ENCODE results near the gene FMO5. TPM values are rescaled to one million over a fixed set of nuclear protein-coding genes. Genes with fewer than 3 reads are reported as not detected.
A peak's percentile ranks its signal among the peaks of the same experiment; 100 is the strongest.
"Not testable (repeated sequence)": the region's sequence is repeated elsewhere in the genome, so short reads cannot be mapped to it uniquely, and the experiment has no call there.

Gene FMO5
- polyA plus RNA-seq, 1 donor (not counting 4 experiments of a cell fraction or from before 2014, with no cell fraction given) = 0.31 TPM

DNA sequence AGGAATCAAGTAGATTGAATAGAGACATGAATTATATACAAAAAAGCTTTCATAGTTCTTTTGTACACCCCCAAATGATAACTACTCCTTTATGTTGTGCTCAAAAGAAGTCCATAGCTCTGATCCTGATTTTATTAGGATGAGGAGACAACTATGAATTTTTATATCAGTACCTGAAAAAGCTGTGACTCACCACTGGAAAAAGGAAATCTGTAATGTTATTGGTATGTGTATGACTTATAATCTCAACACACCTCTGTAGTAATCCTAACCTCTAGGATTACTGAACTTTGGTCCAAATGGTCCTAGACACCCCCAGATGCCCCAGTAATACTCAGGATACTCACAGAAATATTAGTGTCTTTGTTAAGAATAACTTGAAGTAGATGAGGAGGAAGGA, 63.0 kb downstream of the FMO5 start:
- Histone ChIP-seq H3K4me2 (ENCODE audit: control insufficient read depth, extremely low read depth, insufficient read depth, low read depth, low read length) (peak overlapping the region; percentile 63), H3K27me3 (ENCODE audit: control insufficient read depth, extremely low read depth, insufficient read depth, low read length) (no peaks in the 10 kb centered on the region), H3K9me1 (ENCODE audit: control insufficient read depth, extremely low read depth, insufficient read depth, low read length) (peaks cover 2% of the 10 kb centered on the region), H3K9ac (ENCODE audit: control insufficient read depth, extremely low read depth, insufficient read depth, low read length) (no peak overlapping the region), H4K20me1 (ENCODE audit: control insufficient read depth, extremely low read depth, insufficient read depth, low read length) (no peaks in the 10 kb centered on the region), H2AFZ (ENCODE audit: control insufficient read depth, low read length) (no peak overlapping the region), H3K4me3 (ENCODE audit: control insufficient read depth in 2 of 3, extremely low read depth in 1 of 3, insufficient read depth in 2 of 3, low read depth in 1 of 3, low read length in 3 of 3) (no peak overlapping the region), H3K9me3 (ENCODE audit: control insufficient read depth, low read depth, low read length) (no peaks in the 10 kb centered on the region), H3K27ac (ENCODE audit: control insufficient read depth, insufficient read depth, low read length) (peak overlapping the region; percentile 54), H3K4me1 (ENCODE audit: control insufficient read depth, extremely low read depth, insufficient read depth, low read length) (peaks cover 37% of the 10 kb centered on the region), H3K36me3 (ENCODE audit: control insufficient read depth in 2 of 2, extremely low read depth in 1 of 2, insufficient read depth in 2 of 2, low read length in 2 of 2) (peaks cover 19 to 48% of the 10 kb centered on the region in 2 experiments), H3K79me2 (ENCODE audit: control insufficient read depth, insufficient read depth, low read length) (peaks cover 40% of the 10 kb centered on the region)
- FAIRE-seq (peak; percentile 55), DNase-seq (ENCODE audit: low read depth, low spot score) (no peak)
- TF ChIP-seq EZH2 (IDR thresholded peaks at IDR 0.05; ENCODE audit: low read length) = no peak
- TF ChIP-seq, protein P1, sequence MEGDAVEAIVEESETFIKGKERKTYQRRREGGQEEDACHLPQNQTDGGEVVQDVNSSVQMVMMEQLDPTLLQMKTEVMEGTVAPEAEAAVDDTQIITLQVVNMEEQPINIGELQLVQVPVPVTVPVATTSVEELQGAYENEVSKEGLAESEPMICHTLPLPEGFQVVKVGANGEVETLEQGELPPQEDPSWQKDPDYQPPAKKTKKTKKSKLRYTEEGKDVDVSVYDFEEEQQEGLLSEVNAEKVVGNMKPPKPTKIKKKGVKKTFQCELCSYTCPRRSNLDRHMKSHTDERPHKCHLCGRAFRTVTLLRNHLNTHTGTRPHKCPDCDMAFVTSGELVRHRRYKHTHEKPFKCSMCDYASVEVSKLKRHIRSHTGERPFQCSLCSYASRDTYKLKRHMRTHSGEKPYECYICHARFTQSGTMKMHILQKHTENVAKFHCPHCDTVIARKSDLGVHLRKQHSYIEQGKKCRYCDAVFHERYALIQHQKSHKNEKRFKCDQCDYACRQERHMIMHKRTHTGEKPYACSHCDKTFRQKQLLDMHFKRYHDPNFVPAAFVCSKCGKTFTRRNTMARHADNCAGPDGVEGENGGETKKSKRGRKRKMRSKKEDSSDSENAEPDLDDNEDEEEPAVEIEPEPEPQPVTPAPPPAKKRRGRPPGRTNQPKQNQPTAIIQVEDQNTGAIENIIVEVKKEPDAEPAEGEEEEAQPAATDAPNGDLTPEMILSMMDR (optimal IDR thresholded peaks at IDR 0.05 in 1 of 3, IDR thresholded peaks at IDR 0.05 in 1 of 3, conservative IDR thresholded peaks at IDR 0.05 in 1 of 3; ENCODE audit: extremely low read depth in 1 of 3, insufficient read depth in 2 of 3, low read length in 3 of 3) = no peak
- dilution Hi-C loops (cut with MboI; ENCODE audit: extremely low pct_ligation_motif_present, low sequenced_read_pairs) = no loop called here

DNA sequence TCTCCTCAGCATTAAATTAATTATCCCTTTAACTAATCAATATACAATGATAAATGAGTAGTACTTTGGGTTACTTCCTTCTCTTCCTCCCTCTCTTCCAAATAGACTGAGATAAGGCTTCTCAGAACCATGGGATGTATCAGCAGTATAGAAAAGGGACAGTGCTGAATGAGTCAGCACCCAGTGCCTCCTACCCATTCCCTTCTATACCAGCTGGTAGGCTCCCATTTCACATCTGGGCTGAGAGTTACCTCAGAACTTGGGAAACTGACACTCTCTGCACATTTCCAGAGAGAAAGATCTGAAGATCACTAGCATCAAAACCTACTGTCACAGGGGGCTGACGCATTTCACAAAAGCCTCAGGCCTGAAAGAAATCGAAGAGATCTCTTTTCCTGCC, 68.0 kb downstream of the FMO5 start:
- dilution Hi-C loops (cut with MboI; ENCODE audit: extremely low pct_ligation_motif_present, low sequenced_read_pairs); H3K9ac ChIP-seq (ENCODE audit: control insufficient read depth, extremely low read depth, insufficient read depth, low read length); H3K9me3 ChIP-seq (ENCODE audit: control insufficient read depth, low read depth, low read length); H3K9me1 ChIP-seq (ENCODE audit: control insufficient read depth, extremely low read depth, insufficient read depth, low read length); H2AFZ ChIP-seq (ENCODE audit: control insufficient read depth, low read length); H3K4me1 ChIP-seq (ENCODE audit: control insufficient read depth, extremely low read depth, insufficient read depth, low read length); FAIRE-seq; H3K27me3 ChIP-seq (ENCODE audit: control insufficient read depth, extremely low read depth, insufficient read depth, low read length); H3K27ac ChIP-seq (ENCODE audit: control insufficient read depth, insufficient read depth, low read length); H4K20me1 ChIP-seq (ENCODE audit: control insufficient read depth, extremely low read depth, insufficient read depth, low read length); DNase-seq (ENCODE audit: low read depth, low spot score); H3K4me2 ChIP-seq (ENCODE audit: control insufficient read depth, extremely low read depth, insufficient read depth, low read depth, low read length); H3K4me3 ChIP-seq (ENCODE audit: control insufficient read depth in 2 of 3, extremely low read depth in 1 of 3, insufficient read depth in 2 of 3, low read depth in 1 of 3, low read length in 3 of 3); H3K79me2 ChIP-seq (ENCODE audit: control insufficient read depth, insufficient read depth, low read length): not testable (repeated sequence)
- H3K36me3 ChIP-seq (ENCODE audit: control insufficient read depth in 2 of 2, extremely low read depth in 1 of 2, insufficient read depth in 2 of 2, low read length in 2 of 2) = peaks cover 21 to 47% of the 10 kb centered on the region in 2 experiments

DNA sequence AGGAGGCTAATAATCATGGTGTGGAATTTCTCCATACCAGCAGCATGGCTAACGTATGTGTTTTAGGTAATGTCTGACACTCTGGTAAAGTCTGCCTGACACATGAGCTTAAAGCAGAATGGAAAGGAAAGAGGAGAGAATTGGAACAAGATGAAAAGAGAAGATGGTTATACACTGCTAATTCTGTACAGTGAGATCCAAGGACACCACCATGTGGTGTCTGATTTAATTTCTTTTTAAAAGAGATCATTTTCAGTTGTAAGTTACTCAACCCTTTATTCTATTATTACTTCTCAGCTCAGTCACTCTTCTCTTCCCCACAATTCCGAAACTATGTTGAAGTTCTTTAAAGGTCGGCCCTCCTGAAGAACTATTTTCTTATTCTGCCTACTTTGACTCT, 68.5 kb downstream of the FMO5 start:
- Histone ChIP-seq H3K9me1 (ENCODE audit: control insufficient read depth, extremely low read depth, insufficient read depth, low read length) (peaks cover 2% of the 10 kb centered on the region), H3K9me3 (ENCODE audit: control insufficient read depth, low read depth, low read length) (no peaks in the 10 kb centered on the region), H3K36me3 (ENCODE audit: control insufficient read depth in 2 of 2, extremely low read depth in 1 of 2, insufficient read depth in 2 of 2, low read length in 2 of 2) (peaks cover 21 to 47% of the 10 kb centered on the region in 2 experiments), H2AFZ (ENCODE audit: control insufficient read depth, low read length) (no peak overlapping the region), H3K79me2 (ENCODE audit: control insufficient read depth, insufficient read depth, low read length) (peaks cover 8% of the 10 kb centered on the region), H3K4me2 (ENCODE audit: control insufficient read depth, extremely low read depth, insufficient read depth, low read depth, low read length) (no peak overlapping the region), H3K27ac (ENCODE audit: control insufficient read depth, insufficient read depth, low read length) (no peak overlapping the region), H3K4me1 (ENCODE audit: control insufficient read depth, extremely low read depth, insufficient read depth, low read length) (peaks cover 3% of the 10 kb centered on the region), H3K4me3 (ENCODE audit: control insufficient read depth in 2 of 3, extremely low read depth in 1 of 3, insufficient read depth in 2 of 3, low read depth in 1 of 3, low read length in 3 of 3) (no peak overlapping the region), H3K27me3 (ENCODE audit: control insufficient read depth, extremely low read depth, insufficient read depth, low read length) (no peaks in the 10 kb centered on the region), H4K20me1 (ENCODE audit: control insufficient read depth, extremely low read depth, insufficient read depth, low read length) (no peaks in the 10 kb centered on the region), H3K9ac (ENCODE audit: control insufficient read depth, extremely low read depth, insufficient read depth, low read length) (no peak overlapping the region)
- DNase-seq (ENCODE audit: low read depth, low spot score) = no peak
- no peak for FAIRE-seq
- no peak for TF ChIP-seq EZH2 (IDR thresholded peaks at IDR 0.05; ENCODE audit: low read length)
- TF ChIP-seq, protein P1 (optimal IDR thresholded peaks at IDR 0.05 in 1 of 3, IDR thresholded peaks at IDR 0.05 in 1 of 3, conservative IDR thresholded peaks at IDR 0.05 in 1 of 3; ENCODE audit: extremely low read depth in 1 of 3, insufficient read depth in 2 of 3, low read length in 3 of 3) = no peak
- dilution Hi-C loops (cut with MboI; ENCODE audit: extremely low pct_ligation_motif_present, low sequenced_read_pairs) = no loop called here

Data from keratinocyte (primary cell).